WTC11 (cell line): ENCODE data around the gene OGDH. TPM values are rescaled to one million over a fixed set of nuclear protein-coding genes. Genes with fewer than 3 reads are reported as not detected.

Source experiments
- ATAC-seq: fragments of 200-7000 bp; cut with Tn5 transposase; 2 replicates; pipeline ENCODE4 v1.10.0; 2021; ENCODE audit warnings: mild to moderate bottlenecking, moderate library complexity
- CTCF ChIA-PET: fragments of 300-600 bp; sonication (Branson Sonifier 250); formaldehyde crosslinking; loops from one replicate; lab custom pipeline; 2021; ENCODE audit warnings: antibody characterized with exemption; lab: Charles Lee
- POLR2A ChIA-PET: fragments of 350-600 bp; sonication (Branson Sonifier 250); formaldehyde crosslinking; loops from one replicate; lab custom pipeline; 2021; ENCODE audit warnings: antibody characterized with exemption; lab: Charles Lee
- DNase-seq: peaks from one replicate; pipeline ENCODE4 v3.0.0; 2021; ENCODE audit warnings: low spot score
- H3K27ac Mint-ChIP-seq: 2 replicates; pipeline ENCODE4 v1.8.0; 2021; ENCODE audit warnings: mixed read lengths
- H3K27me3 Mint-ChIP-seq: 2 replicates; pipeline ENCODE4 v1.8.0; 2021; ENCODE audit warnings: low read depth, mild to moderate bottlenecking, moderate library complexity, mixed read lengths
- H3K36me3 Mint-ChIP-seq: 2 replicates; pipeline ENCODE4 v1.8.0; 2021; ENCODE audit warnings: mixed read lengths
- H3K4me1 Mint-ChIP-seq: 2 replicates; pipeline ENCODE4 v1.8.0; 2022; ENCODE audit warnings: mixed read lengths
- H3K4me3 Mint-ChIP-seq: 2 replicates; pipeline ENCODE4 v1.8.0; 2021; ENCODE audit warnings: mild to moderate bottlenecking, moderate library complexity, mixed read lengths
- H3K9me3 Mint-ChIP-seq: 2 replicates; pipeline ENCODE4 v1.8.0; 2021; ENCODE audit warnings: mixed read lengths
- GTF2I ChIP-seq: fragments of 250-450 bp; sonication (Bioruptor Pico); conservative IDR thresholded peaks from 2 replicates; pipeline ENCODE4 v1.4.0; 2021; ENCODE audit warnings: mild to moderate bottlenecking
- HMGA2 ChIP-seq: fragments of 250-450 bp; sonication (Bioruptor Pico); IDR thresholded peaks from 2 replicates; pipeline ENCODE4 v1.4.0; 2021; ENCODE audit warnings: mild to moderate bottlenecking, moderate library complexity
- MYBL2 ChIP-seq: sonication (generic); formaldehyde crosslinking; IDR thresholded peaks from 2 replicates; pipeline ENCODE4 v1.8.1; 2023; ENCODE audit warnings: mild to moderate bottlenecking, moderate library complexity, missing genetic modification reagents
- NFE2L1 ChIP-seq: sonication (generic); formaldehyde crosslinking; IDR thresholded peaks from 2 replicates; pipeline ENCODE4 v1.8.1; 2023; ENCODE audit warnings: missing genetic modification reagents
- NR3C1 ChIP-seq: sonication (generic); formaldehyde crosslinking; conservative IDR thresholded peaks from 2 replicates; pipeline ENCODE4 v1.8.1; 2023; ENCODE audit warnings: low read depth, mild to moderate bottlenecking, missing genetic modification reagents
- PREB ChIP-seq: sonication (generic); formaldehyde crosslinking; IDR thresholded peaks from 2 replicates; pipeline ENCODE4 v1.8.1; 2022; ENCODE audit warnings: mild to moderate bottlenecking, missing genetic modification reagents, moderate library complexity, borderline replicate concordance
- TCF7 ChIP-seq: sonication (generic); formaldehyde crosslinking; IDR thresholded peaks from 2 replicates; pipeline ENCODE4 v1.8.0; 2022; ENCODE audit warnings: mild to moderate bottlenecking, low read depth, missing genetic modification reagents, moderate library complexity
- ZNF121 ChIP-seq: sonication (generic); formaldehyde crosslinking; IDR thresholded peaks from 2 replicates; pipeline ENCODE4 v1.8.0; 2023; ENCODE audit warnings: missing genetic modification reagents
- ZNF263 ChIP-seq: sonication (generic); formaldehyde crosslinking; IDR thresholded peaks from 2 replicates; pipeline ENCODE4 v1.8.1; 2022; ENCODE audit warnings: low read depth, mild to moderate bottlenecking, moderate library complexity, missing genetic modification reagents
- ZNF532 ChIP-seq: fragments of 250-450 bp; sonication (Bioruptor Pico); IDR thresholded peaks from 2 replicates; pipeline ENCODE4 v1.9.0; 2021; ENCODE audit warnings: mild to moderate bottlenecking, borderline replicate concordance
- ZSCAN18 ChIP-seq: fragments of 250-450 bp; sonication (Bioruptor Pico); IDR thresholded peaks from 2 replicates; pipeline ENCODE4 v2.1.2; 2022; ENCODE audit warnings: mild to moderate bottlenecking, moderate library complexity
- total RNA-seq: library from RNA; stranded (reverse); gene quantifications from 3 replicates; pipeline ENCODE4 v1.2.3, GENCODE V29; 2021
- TF ChIP-seq, protein P1 (sequence below): sonication (generic); formaldehyde crosslinking; IDR thresholded peaks from 2 replicates; pipeline ENCODE4 v1.8.0; 2022; ENCODE audit warnings: mild to moderate bottlenecking, missing genetic modification reagents
- TF ChIP-seq, protein P2 (sequence below): sonication (generic); formaldehyde crosslinking; IDR thresholded peaks from 2 replicates; pipeline ENCODE4 v1.8.1; 2022; ENCODE audit warnings: low read depth, mild to moderate bottlenecking, moderate library complexity, missing genetic modification reagents, borderline replicate concordance

OGDH gene
- total RNA-seq, 1 experiment from 2014 or later = 79.6 TPM

DNA sequence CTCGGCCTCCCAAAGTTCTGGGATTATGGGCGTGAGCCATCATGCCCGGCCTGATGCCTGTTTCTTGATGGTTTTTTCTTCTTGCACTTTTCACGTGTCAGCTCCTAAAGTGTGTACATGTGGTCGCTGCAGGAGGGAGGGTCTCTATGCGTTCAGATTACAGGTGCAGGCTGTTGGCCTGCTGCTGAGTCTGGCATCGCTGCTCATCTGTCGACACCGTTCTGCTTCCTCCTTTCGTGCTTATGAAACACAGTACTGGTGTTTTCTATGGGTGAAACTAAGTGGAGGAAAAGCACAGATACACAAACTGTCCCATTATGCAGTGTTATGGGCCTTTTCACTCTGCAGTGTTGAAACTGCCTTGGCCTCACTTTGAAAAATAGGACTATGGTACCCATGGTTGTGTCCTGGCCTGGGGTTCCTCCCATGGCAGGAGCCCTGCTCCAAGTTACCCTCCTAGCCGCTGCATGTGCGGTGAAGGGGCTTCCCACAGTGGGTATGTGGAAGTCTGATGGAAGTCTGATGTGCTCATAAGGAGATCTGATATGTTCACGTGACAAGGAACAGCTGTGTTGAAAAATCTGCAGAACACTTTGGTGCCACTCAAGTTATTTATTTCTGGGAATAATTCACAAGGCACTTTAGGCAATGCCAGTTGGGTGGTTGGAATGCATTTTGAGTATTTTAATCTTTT, 23.5 kb downstream of the OGDH start (continued):
- no peak for TF ChIP-seq TCF7 (CRISPR knock-in tag)
- TF ChIP-seq ZNF121 (CRISPR knock-in tag) = no peak
- TF ChIP-seq ZSCAN18 = no peak
- no peak for TF ChIP-seq NR3C1 (CRISPR knock-in tag)
- TF ChIP-seq ZNF532 (CRISPR knock-in tag) = no peak
- no peak for TF ChIP-seq MYBL2
- TF ChIP-seq, protein P1, sequence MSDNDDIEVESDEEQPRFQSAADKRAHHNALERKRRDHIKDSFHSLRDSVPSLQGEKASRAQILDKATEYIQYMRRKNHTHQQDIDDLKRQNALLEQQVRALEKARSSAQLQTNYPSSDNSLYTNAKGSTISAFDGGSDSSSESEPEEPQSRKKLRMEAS (CRISPR knock-in tag) = no peak
- TF ChIP-seq NFE2L1 (CRISPR knock-in tag) = no peak
- TF ChIP-seq, all 79 proteins: peak for 0

DNA sequence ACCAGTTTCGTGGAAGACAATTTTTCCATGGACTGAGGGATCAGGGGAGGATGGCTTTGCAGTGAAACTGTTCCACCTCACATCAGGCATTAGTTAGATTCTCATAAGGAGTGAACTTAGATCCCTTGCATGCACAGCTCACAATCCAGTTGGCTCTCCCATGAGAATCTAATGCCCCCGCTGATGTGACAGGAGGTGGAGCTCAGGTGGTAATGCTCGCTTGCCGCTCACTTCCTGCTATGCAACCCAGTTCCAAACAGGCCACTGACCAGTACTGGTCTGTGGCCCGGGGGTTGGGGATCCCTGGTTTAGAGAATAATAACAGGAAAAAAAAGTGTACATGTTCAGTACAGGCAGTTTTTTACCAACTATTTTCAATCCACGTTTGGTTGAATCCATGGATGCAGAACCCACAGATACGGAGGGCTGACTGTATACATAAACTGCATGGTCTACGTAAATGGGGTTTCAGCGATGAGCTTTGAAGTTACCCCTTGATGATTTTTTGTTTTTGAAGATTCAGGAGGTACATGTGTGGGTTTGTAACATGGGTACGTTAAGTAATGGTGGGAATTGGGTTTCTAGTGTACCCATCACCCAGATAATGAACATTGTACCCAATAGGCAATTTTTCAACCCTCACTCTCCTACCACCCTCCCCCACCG, 24.5 kb downstream of the OGDH start:
- peaks cover 5% of the 10 kb centered on the region; the same call in 1 of the 2 replicates for H3K36me3 Mint-ChIP-seq
- ChIA-PET POLR2A (interaction anchor here (0.6 to 1.2 kb wide), 3 partner anchors 9 to 1518 kb away, joined by 3 to 4 read pairs (median 4); no protein-coding TSS in a partner anchor), CTCF (interaction anchor here (1.3 to 1.5 kb wide), 2 partner anchors 65 to 70 kb away, joined by 3 to 4 read pairs; no protein-coding TSS in a partner anchor)
- peak overlapping the region; percentile 32 for H3K4me3 Mint-ChIP-seq
- TF ChIP-seq PREB = no peak
- TF ChIP-seq, protein P2, sequence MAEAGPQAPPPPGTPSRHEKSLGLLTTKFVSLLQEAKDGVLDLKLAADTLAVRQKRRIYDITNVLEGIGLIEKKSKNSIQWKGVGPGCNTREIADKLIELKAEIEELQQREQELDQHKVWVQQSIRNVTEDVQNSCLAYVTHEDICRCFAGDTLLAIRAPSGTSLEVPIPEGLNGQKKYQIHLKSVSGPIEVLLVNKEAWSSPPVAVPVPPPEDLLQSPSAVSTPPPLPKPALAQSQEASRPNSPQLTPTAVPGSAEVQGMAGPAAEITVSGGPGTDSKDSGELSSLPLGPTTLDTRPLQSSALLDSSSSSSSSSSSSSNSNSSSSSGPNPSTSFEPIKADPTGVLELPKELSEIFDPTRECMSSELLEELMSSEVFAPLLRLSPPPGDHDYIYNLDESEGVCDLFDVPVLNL (CRISPR knock-in tag) = no peak
- no peak for TF ChIP-seq HMGA2 (CRISPR knock-in tag)
- no peak for TF ChIP-seq GTF2I
- no peak for TF ChIP-seq ZNF263
- no peaks in the 10 kb centered on the region for H3K27me3 Mint-ChIP-seq
- ATAC-seq (no peak), DNase-seq (no peak)
- peaks cover 37% of the 10 kb centered on the region for H3K4me1 Mint-ChIP-seq
- H3K9me3 Mint-ChIP-seq = no peaks in the 10 kb centered on the region
- peak overlapping the region; percentile 45 for H3K27ac Mint-ChIP-seq
